ENCODE measurements around the gene PPP4R3A. TPM values are rescaled to one million over a fixed set of nuclear protein-coding genes. Genes with fewer than 3 reads are reported as not detected.

Gene PPP4R3A
- 47.2 and 50.9 TPM in 2 replicates for total RNA-seq

GRCh38 chr14:91510171-91511042, at the start of gene PPP4R3A:
TSS of gene PPP4R3A (minus strand) at chr14:91510310. CDS start at chr14:91509647, 663 bp downstream.

GRCh38 chr14:91417120-91417982, 92.8 kb downstream of the PPP4R3A start, which contains the start of gene CCDC88C:
TSS of gene CCDC88C (minus strand) at chr14:91417820. CDS start at chr14:91417690, 130 bp downstream.

Other genes with a start within 250 kb of the PPP4R3A start
- gene CCDC88C, start 92.5 kb downstream of the PPP4R3A start, total RNA-seq, result 0.56 and 0.92 TPM in 2 replicates
- under 0.01 and 0.06 TPM in 2 replicates for gene CATSPERB, start 221.8 kb upstream of the PPP4R3A start, total RNA-seq